ENCODE data around the gene ADGRV1. TPM values are rescaled to one million over a fixed set of nuclear protein-coding genes. Genes with fewer than 3 reads are reported as not detected.

The ADGRV1 gene
- total and polyA plus RNA-seq, 9 of the 15 experiments (the other 6 are each of a cell fraction or from before 2014, with no cell fraction given), result 21.7 to 156 (median 58.2) TPM

DNA sequence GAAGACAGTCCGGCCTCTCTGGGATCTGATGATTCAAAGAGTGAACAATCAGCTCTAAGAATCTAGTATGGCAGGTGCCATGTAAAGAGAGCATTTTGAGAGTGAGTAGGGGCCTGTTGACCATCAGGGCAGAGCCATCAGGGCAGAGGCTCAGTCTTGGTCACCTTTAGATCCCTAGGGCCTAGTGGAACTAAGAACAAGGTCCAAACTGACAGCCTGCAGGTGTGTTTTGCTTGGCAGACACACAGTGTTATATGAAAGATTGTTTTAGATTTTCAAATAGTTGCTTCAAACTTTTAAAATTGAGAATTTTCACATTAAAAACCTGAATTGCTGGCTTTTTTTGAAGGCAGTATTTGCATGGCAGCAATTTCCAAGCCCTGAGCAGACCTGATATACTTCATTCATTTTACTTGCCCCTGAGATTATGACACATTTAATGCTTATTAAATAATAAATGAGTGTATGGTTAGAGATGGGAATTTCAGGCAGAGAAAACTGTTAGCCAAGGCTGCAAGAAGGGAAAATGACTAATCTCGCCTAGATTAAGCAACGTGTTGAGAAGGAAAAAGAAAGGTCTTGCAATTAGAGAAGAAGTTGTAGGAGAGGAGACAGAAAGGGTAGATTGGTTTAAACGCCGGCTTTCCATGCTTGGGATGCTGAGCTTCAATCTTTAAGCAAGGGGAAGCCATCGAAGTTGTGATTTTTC lies 544.9 kb downstream of the ADGRV1 start (continued):
- no peak for TF ChIP-seq KAT7 (CRISPR knock-in tag; IDR thresholded peaks at IDR 0.05; ENCODE audit: borderline replicate concordance)
- TF ChIP-seq, protein P1, sequence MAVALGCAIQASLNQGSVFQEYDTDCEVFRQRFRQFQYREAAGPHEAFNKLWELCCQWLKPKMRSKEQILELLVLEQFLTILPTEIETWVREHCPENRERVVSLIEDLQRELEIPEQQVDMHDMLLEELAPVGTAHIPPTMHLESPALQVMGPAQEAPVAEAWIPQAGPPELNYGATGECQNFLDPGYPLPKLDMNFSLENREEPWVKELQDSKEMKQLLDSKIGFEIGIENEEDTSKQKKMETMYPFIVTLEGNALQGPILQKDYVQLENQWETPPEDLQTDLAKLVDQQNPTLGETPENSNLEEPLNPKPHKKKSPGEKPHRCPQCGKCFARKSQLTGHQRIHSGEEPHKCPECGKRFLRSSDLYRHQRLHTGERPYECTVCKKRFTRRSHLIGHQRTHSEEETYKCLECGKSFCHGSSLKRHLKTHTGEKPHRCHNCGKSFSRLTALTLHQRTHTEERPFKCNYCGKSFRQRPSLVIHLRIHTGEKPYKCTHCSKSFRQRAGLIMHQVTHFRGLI (CRISPR knock-in tag; IDR thresholded peaks at IDR 0.05), result no peak
- no peak for TF ChIP-seq XRCC3 (IDR thresholded peaks at IDR 0.05)

DNA sequence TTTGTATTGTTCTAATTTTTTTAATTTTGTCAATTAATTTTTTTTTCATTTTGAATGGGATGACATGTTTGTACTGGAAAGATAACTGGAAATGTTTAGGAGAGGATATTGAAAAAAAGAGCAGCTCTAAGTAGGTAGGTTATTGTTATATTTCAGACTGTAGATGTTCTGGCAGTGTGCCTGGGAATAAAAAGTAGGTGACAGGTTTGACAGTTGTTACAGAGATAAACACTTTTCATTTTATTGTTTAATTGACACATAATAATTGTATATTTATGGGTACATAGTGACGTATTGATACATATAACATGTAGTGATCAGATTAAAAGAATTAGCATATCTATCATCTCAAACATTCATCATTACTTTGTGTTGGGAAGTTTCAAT lies 545.5 kb downstream of the ADGRV1 start:
- CTCF ChIA-PET (ENCODE audit: low intra/inter-chr PET ratio), result interaction anchor here (6.5 kb wide), 1 partner anchor 281 kb away, joined by 104 read pairs; the partner anchor contains the start of gene ARRDC3
- no peak for FAIRE-seq

More for the DNA sequence above, 545.5 kb downstream of the ADGRV1 start:
- Histone ChIP-seq H2AFZ (ENCODE audit: low read depth, low read length) (no peak overlapping the region), H3K4me1 (replicated peaks in 1 of 2; ENCODE audit: control insufficient read depth in 2 of 2, insufficient read depth in 2 of 2, low read length in 2 of 2) (no peaks in the 10 kb centered on the region), H3K9me3 (replicated peaks; ENCODE audit: control insufficient read depth, insufficient read depth, low read depth, low read length) (no peaks in the 10 kb centered on the region), H3K9ac (ENCODE audit: insufficient read depth in 1 of 2, low read depth in 2 of 2, low read length in 2 of 2) (no peak overlapping the region), H3K4me2 (ENCODE audit: insufficient read depth, low read length) (no peak overlapping the region), H3K9me1 (ENCODE audit: control insufficient read depth, insufficient read depth, low read length) (no peaks in the 10 kb centered on the region), H3K27ac (ENCODE audit: extremely low read depth, low read depth, low read length) (no peak overlapping the region), H3K79me2 (ENCODE audit: control insufficient read depth, insufficient read depth, low read length) (no peaks in the 10 kb centered on the region), H3K27me3 (ENCODE audit: control insufficient read depth in 2 of 2, insufficient read depth in 2 of 2, low read length in 2 of 2) (no peaks in the 10 kb centered on the region), H3K4me3 (no peak overlapping the region), H4K20me1 (replicated peaks; ENCODE audit: control insufficient read depth, insufficient read depth, low read length) (no peaks in the 10 kb centered on the region), H3K36me3 (ENCODE audit: control insufficient read depth, insufficient read depth, low read length) (peaks cover 36% of the 10 kb centered on the region; the same call in 2 of the 3 replicates)
- in situ Hi-C loops (cut with MboI) (loop anchor here (10.0 kb wide), 1 partner anchor 281 kb away; the partner anchor contains the start of gene ARRDC3), intact Hi-C loops (cut with micrococcal nuclease) (loop anchor here (5.0 kb wide), 2 partner anchors 78 to 237 kb away; no protein-coding TSS in a partner anchor)
- POLR2A ChIA-PET, result no interaction called here
- no peak for ATAC-seq
- 85% methylated on average over 1 of the region's 1 CpG for WGBS (ENCODE audit: insufficient coverage, low coverage, missing lambda C conversion rate)
- BruUV-seq (replicated peaks), result no TSS peak
- no peak for TF ChIP-seq PML (IDR thresholded peaks at IDR 0.05; ENCODE audit: low read length)
- no peak for TF ChIP-seq BRD4 (IDR thresholded peaks at IDR 0.05)
- DNase-seq (ENCODE audit: extremely low read depth in 1 of 4, low spot score in 3 of 4), result no peak

Data from K562 (cell line).